Esophagus muscularis mucosa (tissue), 4 donors: ENCODE measurements around the gene TP53INP2.

Source experiments
- CTCF ChIP-seq, 3 experiments: fragments of 200-600 bp in 2 of 3; fragments of 450-650 bp in 1 of 3; sonication (generic) in 2 of 3; IDR thresholded peaks; one replicate each; pipeline ENCODE4 v1.5.1; 2017 to 2019; ENCODE audit warnings: antibody characterized with exemption in 3 of 3, mild to moderate bottlenecking in 2 of 3, moderate library complexity in 1 of 3
- EP300 ChIP-seq: sonication (generic); formaldehyde crosslinking; IDR thresholded peaks from one replicate; pipeline ENCODE4 v1.6.1; 2017; ENCODE audit warnings: antibody characterized with exemption
- POLR2A ChIP-seq: fragments of 450-650 bp; IDR thresholded peaks from one replicate; pipeline ENCODE4 v1.6.1; 2017; ENCODE audit warnings: antibody characterized with exemption, moderate library complexity, mild to moderate bottlenecking, low read depth
- POLR2AphosphoS5 ChIP-seq, 2 donors: sonication (generic); formaldehyde crosslinking; IDR thresholded peaks; one replicate each; pipeline ENCODE4 v1.6.1; 2017; ENCODE audit warnings: antibody characterized with exemption in 2 of 2

GRCh38 chr20:34703061-34703423 is 1.1 kb upstream of the TP53INP2 start:
- no peak for TF ChIP-seq CTCF (IDR thresholded peaks at IDR 0.05)
- no peak for TF ChIP-seq EP300
- TF ChIP-seq POLR2A: no peak
- no peak for TF ChIP-seq POLR2AphosphoS5 (IDR thresholded peaks at IDR 0.05)
